Activated CD4-positive, alpha-beta T cell treated with anti-CD3 and anti-CD28 coated beads, Interleukin-2, Interleukin-6, amounts not matched to agents 100 ng/mL and 50 ng/mL, durations not matched to agents 16 hours and 8 hours (primary cell): ENCODE measurements around the gene INSYN1.
A peak's percentile ranks its signal among the peaks of the same experiment; 100 is the strongest.
"Not testable (repeated sequence)": the region's sequence is repeated elsewhere in the genome, so short reads cannot be mapped to it uniquely, and the experiment has no call there.

Experiments
- DNase-seq: peaks from one replicate; pipeline ENCODE4 v3.0.0-alpha.2; 2020

INSYN1 gene

DNA sequence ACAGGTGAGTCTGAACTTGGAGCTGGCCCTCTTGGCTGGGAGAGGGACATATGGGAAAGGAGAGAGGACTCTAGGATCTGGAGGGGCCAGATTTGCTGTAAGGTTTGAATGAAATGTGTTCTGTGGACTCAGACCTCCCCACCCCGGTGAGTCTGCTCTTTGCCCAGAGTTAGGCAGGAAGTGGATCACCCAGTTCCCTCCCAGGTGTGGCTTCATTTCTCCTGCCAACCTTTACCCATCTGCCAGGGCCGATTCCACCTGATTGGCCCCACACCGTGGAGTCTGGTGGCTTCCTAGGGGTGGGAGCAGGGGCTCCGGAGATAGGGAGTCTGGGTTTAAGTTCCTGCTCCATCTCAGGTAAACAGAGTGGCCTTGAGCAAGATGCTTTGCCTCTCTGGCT lies 43.5 kb downstream of the INSYN1 start:
- no peak for DNase-seq

DNA sequence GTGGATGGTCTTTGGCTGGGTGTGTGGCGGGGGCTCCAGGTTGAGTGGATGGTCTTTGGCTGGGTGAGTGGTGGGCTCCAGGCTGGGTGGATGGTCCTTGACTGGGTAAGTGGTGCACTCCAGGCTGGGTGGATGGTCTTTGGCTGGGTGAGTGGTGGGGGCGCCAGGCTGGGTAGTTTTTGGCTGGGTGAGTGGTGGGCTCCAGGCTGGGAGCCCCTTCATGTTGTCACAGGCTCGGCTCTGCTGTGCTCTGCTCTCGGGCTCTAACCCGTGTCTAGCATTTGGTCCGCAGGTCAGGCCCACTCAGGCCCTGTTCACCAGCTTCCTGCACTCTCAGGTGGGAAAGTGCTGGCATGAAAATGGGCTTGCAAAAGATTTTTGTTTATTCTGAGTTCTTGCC lies 43.9 kb downstream of the INSYN1 start:
- DNase-seq = no peak

GRCh38 chr15:73708691-73709090 lies 44.5 kb downstream of the INSYN1 start:
- no peak for DNase-seq

DNA sequence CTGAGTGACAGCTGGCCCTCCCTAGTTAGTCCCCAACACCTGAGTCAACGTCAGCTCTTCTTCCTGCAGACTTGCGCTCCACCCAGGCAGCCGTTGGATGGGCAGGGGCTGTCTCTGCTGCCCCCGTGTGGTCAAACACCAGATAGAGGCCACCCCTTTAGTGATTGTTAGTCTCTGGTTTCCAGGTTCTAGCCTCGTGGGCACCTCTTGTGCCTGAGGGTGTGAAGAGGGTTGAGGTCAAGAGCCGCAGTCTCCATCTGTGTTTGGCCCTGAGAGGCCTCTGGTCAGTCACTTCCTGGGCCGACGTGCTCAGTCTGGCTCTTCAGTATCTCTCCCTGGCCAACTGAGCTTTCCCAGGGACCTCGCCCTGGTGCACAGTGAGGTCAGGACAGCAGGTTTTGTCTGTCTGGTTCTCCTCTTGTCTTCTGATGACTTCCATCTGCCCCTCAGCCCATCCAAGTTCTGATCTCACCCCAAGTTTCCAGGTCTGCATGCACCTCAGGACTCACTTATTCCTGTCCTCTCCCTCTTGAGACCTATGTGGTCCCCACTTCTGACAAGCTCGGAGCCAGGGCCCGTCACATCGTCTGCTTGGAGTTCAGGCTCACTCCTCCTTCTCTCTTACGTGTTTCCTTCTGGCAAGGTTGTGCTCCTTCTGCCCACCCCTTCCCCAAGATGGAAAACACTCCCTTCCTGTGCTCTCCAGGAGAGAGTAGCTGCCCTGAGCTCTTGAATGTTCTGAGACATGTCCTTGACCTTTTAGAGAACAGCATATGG lies 48.1 kb downstream of the INSYN1 start:
- peak; percentile 82 for DNase-seq

DNA sequence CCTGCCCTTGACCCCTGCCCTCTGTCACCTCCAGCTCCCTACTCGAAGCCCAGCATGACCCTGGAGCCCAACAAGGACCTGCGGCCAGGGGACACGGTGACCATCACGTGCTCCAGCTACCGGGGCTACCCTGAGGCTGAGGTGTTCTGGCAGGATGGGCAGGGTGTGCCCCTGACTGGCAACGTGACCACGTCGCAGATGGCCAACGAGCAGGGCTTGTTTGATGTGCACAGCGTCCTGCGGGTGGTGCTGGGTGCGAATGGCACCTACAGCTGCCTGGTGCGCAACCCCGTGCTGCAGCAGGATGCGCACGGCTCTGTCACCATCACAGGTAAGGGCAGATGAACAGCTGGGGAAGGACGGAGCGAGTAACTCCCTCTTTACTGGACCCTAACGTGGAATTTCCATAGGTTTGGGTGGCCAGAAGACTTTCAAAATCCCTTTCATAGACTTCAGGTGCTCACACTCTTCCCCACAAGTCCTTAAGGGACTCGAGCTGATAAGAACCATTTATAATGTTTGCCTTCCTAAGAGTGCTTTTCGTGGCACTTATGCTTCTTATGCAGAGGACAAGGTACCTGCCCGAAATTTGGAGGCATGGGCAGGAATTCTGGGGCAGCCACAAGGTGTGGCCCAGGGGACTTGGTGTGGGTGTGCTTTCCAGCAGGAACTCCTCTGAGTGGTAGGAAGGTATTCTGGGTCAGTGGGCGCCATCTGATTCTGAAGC lies 48.8 kb downstream of the INSYN1 start:
- not testable (repeated sequence) for DNase-seq

DNA sequence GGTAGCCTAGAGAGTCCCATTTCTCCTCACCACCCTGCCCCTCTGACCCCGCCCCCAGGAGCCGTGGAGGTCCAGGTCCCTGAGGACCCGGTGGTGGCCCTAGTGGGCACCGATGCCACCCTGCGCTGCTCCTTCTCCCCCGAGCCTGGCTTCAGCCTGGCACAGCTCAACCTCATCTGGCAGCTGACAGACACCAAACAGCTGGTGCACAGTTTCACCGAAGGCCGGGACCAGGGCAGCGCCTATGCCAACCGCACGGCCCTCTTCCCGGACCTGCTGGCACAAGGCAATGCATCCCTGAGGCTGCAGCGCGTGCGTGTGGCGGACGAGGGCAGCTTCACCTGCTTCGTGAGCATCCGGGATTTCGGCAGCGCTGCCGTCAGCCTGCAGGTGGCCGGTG lies 49.5 kb downstream of the INSYN1 start:
- DNase-seq = not testable (repeated sequence)

- DNase-seq = not testable (repeated sequence)
Measured at GRCh38 chr15:73702311-73703239, 50.6 kb downstream of the INSYN1 start.

DNA sequence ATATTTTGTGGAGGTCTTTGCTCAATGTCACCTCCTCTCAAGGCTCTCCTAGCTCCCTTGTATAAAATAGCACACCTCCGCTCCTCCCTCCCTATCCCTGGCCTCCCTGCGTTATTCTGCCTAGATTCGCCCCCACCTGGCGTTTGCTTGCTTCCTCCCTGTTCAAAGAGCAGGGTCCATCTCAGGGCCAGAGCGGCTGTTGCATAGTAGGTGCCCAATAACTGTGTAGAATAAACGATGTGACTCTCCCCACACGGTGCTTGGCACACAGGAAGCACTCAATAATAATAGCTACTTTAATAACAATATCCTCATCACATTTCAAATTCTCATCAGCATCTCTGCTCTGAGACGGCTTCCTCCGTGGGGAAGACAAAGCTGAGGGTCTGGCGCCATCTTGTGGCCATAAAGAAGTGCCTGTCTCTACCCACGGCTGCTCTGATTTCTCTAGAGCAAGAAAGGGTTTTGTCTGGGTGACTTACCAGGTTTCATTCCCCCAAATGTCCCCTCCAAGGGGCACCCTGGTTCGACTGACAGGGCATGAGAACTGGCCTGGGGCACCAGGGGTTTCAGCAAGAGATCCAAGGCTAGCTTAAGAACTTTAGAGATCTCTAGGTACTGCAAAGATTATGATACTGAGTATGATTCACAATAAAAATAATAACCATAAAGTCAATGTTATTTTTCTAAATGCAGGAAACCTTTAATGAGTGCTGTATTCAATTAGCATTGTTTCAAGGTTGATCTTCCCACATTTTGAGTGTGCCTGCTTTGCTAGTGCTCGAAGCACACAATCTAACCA lies 52.9 kb downstream of the INSYN1 start:
- peak; percentile 85 for DNase-seq

DNA sequence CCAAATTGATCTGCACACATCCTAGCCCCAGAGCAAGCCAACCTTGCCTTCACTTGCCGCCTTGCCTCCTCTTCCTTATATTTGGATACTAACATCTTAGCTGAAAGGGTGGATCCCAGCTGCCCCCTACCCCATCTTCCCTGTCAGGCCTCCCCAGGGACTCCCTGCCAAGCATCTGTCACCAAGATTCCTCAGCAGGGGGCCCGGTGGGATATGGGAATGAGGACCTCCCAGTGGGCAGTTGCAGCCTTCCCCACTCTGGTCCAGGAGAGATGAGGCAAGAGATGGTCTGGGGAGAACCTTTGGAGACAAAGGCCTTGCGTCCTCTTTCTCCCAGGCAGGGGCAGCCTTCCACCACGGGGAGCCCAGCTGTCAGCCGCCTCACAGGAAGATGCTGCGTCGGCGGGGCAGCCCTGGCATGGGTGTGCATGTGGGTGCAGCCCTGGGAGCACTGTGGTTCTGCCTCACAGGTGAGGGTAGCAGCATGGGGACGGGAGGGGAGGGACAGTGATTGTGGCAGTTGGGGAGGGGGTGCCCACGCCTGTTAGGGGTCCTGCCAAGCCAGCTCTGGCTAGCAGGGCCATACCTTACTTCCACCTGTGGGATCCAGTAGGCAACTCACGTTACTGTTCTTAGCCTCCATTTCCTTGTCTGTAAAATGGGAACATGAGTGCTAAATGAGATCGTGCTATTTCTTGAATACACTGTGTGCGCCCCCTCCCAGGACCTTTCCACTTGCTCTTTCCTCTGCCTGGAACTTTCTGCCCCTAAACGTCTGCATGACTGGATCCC lies 53.7 kb downstream of the INSYN1 start:
- no peak for DNase-seq

DNA sequence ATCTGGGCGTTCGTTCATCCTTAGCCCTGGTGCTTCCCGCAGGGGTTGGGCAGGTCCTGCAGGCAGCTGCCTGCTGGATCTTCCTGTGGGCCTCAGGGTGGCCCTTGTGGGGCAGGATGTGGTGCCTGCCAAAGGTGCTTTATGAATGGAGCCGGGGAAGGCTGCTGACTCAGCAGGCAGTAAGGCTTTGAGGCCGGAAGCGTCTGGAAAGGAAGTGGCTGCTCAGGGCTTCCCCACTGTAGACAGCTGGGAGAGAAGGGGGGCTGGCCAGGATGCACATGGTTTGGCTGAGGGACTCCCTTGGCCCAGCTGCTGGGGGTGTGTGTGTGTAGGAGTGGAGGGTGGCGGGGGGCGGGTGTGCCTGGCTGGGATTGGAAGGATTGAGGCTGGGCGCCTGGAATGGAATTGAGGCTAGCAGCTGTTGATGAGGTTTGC lies 56.1 kb downstream of the INSYN1 start:
- DNase-seq = peak; percentile 94

DNA sequence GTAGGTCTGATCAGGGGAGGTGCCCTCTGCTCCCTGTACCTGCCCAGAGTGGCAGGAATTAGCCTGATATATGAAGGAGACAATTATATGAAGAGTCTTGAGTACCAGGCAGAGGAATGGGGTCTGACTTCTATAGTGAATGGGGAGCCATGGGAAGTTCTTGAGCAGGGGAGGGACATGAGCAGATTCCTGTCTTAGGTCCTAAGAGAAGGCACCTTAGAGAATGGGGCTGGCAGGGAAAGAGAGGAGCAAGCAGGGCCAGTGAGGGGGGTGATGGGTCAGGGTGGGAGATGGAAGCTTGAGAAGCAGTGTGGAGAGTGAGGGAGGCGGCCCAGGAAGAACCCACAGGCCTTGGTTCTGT lies 56.5 kb downstream of the INSYN1 start:
- DNase-seq = no peak

DNA sequence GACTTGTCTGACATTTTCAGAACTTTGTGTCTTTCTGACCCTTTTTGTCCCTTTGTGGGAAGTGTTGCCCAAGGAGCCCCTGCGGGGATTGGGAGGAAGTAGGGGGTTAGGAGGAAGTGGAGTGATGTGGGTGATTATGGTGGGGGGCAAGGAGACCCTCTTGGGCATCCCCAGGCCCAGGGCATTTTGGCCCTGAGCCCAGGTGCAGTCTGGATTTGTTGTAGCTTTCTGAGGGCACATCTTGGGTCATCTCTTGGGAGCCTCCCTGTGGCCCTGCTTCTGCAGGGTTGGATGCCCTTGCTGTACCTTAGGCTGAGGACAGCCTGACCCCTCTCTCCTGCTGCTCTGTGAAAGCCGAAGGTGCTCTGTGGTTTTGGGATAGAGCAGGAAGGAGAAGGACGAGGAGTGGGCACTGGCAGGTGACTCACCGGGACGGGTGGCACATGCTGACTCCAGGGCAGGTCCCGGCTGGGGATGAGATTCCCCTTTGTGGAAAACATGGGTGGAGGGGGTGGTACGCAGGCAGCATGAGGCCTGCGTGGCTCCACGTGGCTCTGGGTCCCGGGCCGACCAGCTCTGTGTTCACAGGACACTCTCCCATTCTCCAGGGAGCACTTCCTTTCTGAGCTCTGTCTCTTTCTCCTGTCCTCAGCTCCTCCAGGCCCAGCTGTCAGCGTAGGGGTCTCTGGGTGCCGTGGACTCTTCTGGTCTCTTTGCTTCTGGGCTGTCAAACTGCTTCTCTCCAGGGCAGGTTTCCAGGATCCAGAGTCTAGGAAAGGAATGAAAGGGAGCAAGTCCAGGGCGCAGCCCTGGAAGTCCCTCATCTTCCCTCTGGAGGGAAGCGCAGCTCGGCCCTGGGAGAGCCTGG lies 57.1 kb downstream of the INSYN1 start:
- DNase-seq = no peak

DNA sequence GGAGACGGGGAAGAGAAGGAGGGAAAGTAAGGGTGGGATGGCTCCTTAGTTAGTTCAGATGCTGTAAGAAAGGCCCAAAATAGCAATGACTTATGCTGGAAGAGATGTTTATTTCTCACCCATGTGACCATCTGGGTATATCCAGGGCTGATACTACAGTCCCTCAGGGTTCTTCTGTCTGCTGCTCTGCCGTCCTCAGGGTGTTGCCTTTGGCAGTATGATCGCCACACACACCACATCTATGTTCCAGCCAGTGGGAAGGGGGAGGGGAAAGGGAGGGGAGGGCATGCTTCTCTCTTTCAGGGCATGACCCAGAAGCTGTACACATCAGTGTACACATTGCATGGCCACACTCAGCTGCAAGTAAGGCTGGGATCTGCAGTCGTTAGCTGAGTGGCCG lies 58.7 kb downstream of the INSYN1 start:
- no peak for DNase-seq

GRCh38 chr15:73691396-73691795 lies 61.8 kb downstream of the INSYN1 start:
- DNase-seq = no peak

GRCh38 chr15:73688455-73688854 lies 64.7 kb downstream of the INSYN1 start:
- no peak for DNase-seq

- no peak for DNase-seq
Measured at GRCh38 chr15:73687351-73687750, 65.8 kb downstream of the INSYN1 start.

DNA sequence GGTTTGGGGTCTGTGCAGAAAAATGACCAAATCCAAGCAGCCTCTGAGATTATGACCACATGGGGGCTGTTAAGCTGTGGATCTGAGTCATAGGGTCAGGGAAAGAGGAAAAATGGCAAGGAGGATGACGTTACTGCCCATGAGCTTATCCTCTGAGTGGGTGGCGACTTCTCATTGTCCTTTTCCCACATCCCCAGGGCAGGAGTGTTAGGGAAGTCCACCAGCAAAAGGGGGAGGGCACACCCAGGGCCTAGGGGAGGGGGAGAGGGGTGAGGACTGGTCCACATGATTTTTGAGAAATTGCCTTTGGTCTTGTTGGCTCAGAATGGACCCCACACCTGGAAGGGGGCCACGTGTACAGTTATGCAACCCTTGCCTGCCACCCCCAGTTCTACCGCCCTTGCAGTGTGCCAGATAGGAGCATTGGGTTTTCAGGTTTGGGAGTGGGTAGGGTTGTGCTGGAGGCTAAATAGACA lies 66.3 kb downstream of the INSYN1 start:
- no peak for DNase-seq

GRCh38 chr15:73685981-73686380 lies 67.2 kb downstream of the INSYN1 start:
- no peak for DNase-seq
